ENCODE results near the gene TRAP1. TPM values are rescaled to one million over a fixed set of nuclear protein-coding genes. Genes with fewer than 3 reads are reported as not detected.

The TRAP1 gene
- total RNA-seq, 6 experiments from 2014 or later = 97.6 to 118 (median 103) TPM

- no peak for TF ChIP-seq CTCF (IDR thresholded peaks at IDR 0.05)
- Mint-ChIP-seq H3K4me3 (no peak overlapping the region), H3K27me3 (ENCODE audit: insufficient read depth) (peaks cover 5% of the 10 kb centered on the region), H3K36me3 (ENCODE audit: low read depth) (peaks cover 20% of the 10 kb centered on the region), H3K9me3 (no peaks in the 10 kb centered on the region), H3K27ac (no peak overlapping the region), H3K4me1 (ENCODE audit: low read depth) (peaks cover 21% of the 10 kb centered on the region)
- DNase-seq = no peak
Measured at GRCh38 chr16:3713587-3714242, 3.6 kb downstream of the TRAP1 start.

GRCh38 chr16:3712861-3713372 lies 4.4 kb downstream of the TRAP1 start:
- H3K9me3 Mint-ChIP-seq = no peaks in the 10 kb centered on the region
- no peak overlapping the region for H3K4me3 Mint-ChIP-seq
- no peak for DNase-seq
- H3K27me3 Mint-ChIP-seq (ENCODE audit: insufficient read depth) = peaks cover 5% of the 10 kb centered on the region
- peaks cover 17% of the 10 kb centered on the region for H3K4me1 Mint-ChIP-seq (ENCODE audit: low read depth)
- H3K36me3 Mint-ChIP-seq (ENCODE audit: low read depth) = peaks cover 20% of the 10 kb centered on the region
- TF ChIP-seq CTCF (IDR thresholded peaks at IDR 0.05) = no peak
- no peak overlapping the region for H3K27ac Mint-ChIP-seq

GRCh38 chr16:3706253-3707012 lies 10.9 kb downstream of the TRAP1 start:
- Mint-ChIP-seq H3K36me3 (ENCODE audit: low read depth) (peaks cover 4% of the 10 kb centered on the region; the same call in 1 of the 2 replicates), H3K9me3 (no peaks in the 10 kb centered on the region), H3K27me3 (ENCODE audit: insufficient read depth) (no peaks in the 10 kb centered on the region), H3K4me3 (no peak overlapping the region), H3K27ac (no peak overlapping the region), H3K4me1 (ENCODE audit: low read depth) (no peaks in the 10 kb centered on the region)
- DNase-seq = no peak
- TF ChIP-seq CTCF (IDR thresholded peaks at IDR 0.05) = no peak

GRCh38 chr16:3702082-3702481 lies 15.2 kb downstream of the TRAP1 start:
- H3K9me3 Mint-ChIP-seq = no peaks in the 10 kb centered on the region
- no peak overlapping the region for H3K4me3 Mint-ChIP-seq
- TF ChIP-seq CTCF (IDR thresholded peaks at IDR 0.05) = no peak
- peaks cover 3% of the 10 kb centered on the region for H3K4me1 Mint-ChIP-seq (ENCODE audit: low read depth)
- H3K27me3 Mint-ChIP-seq (ENCODE audit: insufficient read depth) = no peaks in the 10 kb centered on the region
- peaks cover 4% of the 10 kb centered on the region; the same call in 1 of the 2 replicates for H3K36me3 Mint-ChIP-seq (ENCODE audit: low read depth)
- no peak for DNase-seq
- H3K27ac Mint-ChIP-seq = no peak overlapping the region

GRCh38 chr16:3701531-3701930 lies 15.8 kb downstream of the TRAP1 start:
- Mint-ChIP-seq H3K27ac (no peak overlapping the region), H3K4me1 (ENCODE audit: low read depth) (peaks cover 8% of the 10 kb centered on the region), H3K9me3 (no peaks in the 10 kb centered on the region), H3K36me3 (ENCODE audit: low read depth) (peaks cover 4% of the 10 kb centered on the region; the same call in 1 of the 2 replicates), H3K4me3 (no peak overlapping the region), H3K27me3 (ENCODE audit: insufficient read depth) (no peaks in the 10 kb centered on the region)
- TF ChIP-seq CTCF (IDR thresholded peaks at IDR 0.05) = no peak
- DNase-seq = no peak
